ENCODE data around the gene FGF6.

Gene FGF6

GRCh38 chr12:4443616-4444015 is 2.0 kb downstream of the FGF6 start:
- TF ChIP-seq, protein P1, sequence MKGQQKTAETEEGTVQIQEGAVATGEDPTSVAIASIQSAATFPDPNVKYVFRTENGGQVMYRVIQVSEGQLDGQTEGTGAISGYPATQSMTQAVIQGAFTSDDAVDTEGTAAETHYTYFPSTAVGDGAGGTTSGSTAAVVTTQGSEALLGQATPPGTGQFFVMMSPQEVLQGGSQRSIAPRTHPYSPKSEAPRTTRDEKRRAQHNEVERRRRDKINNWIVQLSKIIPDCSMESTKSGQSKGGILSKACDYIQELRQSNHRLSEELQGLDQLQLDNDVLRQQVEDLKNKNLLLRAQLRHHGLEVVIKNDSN (IDR thresholded peaks at IDR 0.05) = no peak
- TF ChIP-seq TAF1 (IDR thresholded peaks at IDR 0.05; ENCODE audit: low read depth) (no peak), EP300 (IDR thresholded peaks at IDR 0.05; ENCODE audit: borderline replicate concordance) (no peak), TEAD4 (IDR thresholded peaks at IDR 0.05) (no peak), YY1 (IDR thresholded peaks at IDR 0.05; ENCODE audit: low read depth) (no peak), TCF12 (IDR thresholded peaks at IDR 0.05; ENCODE audit: low read depth) (no peak)

GRCh38 chr12:4441355-4442335 is 4.0 kb downstream of the FGF6 start:
- TF ChIP-seq CREB1 (IDR thresholded peaks at IDR 0.05; ENCODE audit: low read depth) (no peak), EP300 (IDR thresholded peaks at IDR 0.05; ENCODE audit: borderline replicate concordance) (no peak), TAF1 (IDR thresholded peaks at IDR 0.05; ENCODE audit: low read depth) (no peak), RAD21 (IDR thresholded peaks at IDR 0.05; ENCODE audit: low read depth) (no peak), NFIC (IDR thresholded peaks at IDR 0.05) (no peak), TCF12 (IDR thresholded peaks at IDR 0.05; ENCODE audit: low read depth) (no peak), YY1 (IDR thresholded peaks at IDR 0.05; ENCODE audit: low read depth) (no peak), ZBTB7A (IDR thresholded peaks at IDR 0.05; ENCODE audit: low read depth) (no peak), EGR1 (IDR thresholded peaks at IDR 0.05) (no peak), CEBPB (IDR thresholded peaks at IDR 0.05) (no peak), TEAD4 (IDR thresholded peaks at IDR 0.05) (no peak), FOXM1 (IDR thresholded peaks at IDR 0.05; ENCODE audit: borderline replicate concordance, low read depth) (no peak)
- TF ChIP-seq, protein P1 (IDR thresholded peaks at IDR 0.05) = no peak
- TF ChIP-seq, protein P2, sequence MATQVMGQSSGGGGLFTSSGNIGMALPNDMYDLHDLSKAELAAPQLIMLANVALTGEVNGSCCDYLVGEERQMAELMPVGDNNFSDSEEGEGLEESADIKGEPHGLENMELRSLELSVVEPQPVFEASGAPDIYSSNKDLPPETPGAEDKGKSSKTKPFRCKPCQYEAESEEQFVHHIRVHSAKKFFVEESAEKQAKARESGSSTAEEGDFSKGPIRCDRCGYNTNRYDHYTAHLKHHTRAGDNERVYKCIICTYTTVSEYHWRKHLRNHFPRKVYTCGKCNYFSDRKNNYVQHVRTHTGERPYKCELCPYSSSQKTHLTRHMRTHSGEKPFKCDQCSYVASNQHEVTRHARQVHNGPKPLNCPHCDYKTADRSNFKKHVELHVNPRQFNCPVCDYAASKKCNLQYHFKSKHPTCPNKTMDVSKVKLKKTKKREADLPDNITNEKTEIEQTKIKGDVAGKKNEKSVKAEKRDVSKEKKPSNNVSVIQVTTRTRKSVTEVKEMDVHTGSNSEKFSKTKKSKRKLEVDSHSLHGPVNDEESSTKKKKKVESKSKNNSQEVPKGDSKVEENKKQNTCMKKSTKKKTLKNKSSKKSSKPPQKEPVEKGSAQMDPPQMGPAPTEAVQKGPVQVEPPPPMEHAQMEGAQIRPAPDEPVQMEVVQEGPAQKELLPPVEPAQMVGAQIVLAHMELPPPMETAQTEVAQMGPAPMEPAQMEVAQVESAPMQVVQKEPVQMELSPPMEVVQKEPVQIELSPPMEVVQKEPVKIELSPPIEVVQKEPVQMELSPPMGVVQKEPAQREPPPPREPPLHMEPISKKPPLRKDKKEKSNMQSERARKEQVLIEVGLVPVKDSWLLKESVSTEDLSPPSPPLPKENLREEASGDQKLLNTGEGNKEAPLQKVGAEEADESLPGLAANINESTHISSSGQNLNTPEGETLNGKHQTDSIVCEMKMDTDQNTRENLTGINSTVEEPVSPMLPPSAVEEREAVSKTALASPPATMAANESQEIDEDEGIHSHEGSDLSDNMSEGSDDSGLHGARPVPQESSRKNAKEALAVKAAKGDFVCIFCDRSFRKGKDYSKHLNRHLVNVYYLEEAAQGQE (IDR thresholded peaks at IDR 0.05; ENCODE audit: low read depth) = no peak
- TF ChIP-seq, protein P3, sequence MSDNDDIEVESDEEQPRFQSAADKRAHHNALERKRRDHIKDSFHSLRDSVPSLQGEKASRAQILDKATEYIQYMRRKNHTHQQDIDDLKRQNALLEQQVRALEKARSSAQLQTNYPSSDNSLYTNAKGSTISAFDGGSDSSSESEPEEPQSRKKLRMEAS (IDR thresholded peaks at IDR 0.05) = no peak

- TF ChIP-seq TAF1 (IDR thresholded peaks at IDR 0.05; ENCODE audit: low read depth) = no peak
- TF ChIP-seq FOXM1 (IDR thresholded peaks at IDR 0.05; ENCODE audit: borderline replicate concordance, low read depth) = no peak
- TF ChIP-seq NFIC (IDR thresholded peaks at IDR 0.05) = no peak
- TF ChIP-seq EP300 (IDR thresholded peaks at IDR 0.05; ENCODE audit: borderline replicate concordance) = no peak
- no peak for TF ChIP-seq TEAD4 (IDR thresholded peaks at IDR 0.05)
- TF ChIP-seq ZBTB7A (IDR thresholded peaks at IDR 0.05; ENCODE audit: low read depth) = no peak
- TF ChIP-seq RAD21 (IDR thresholded peaks at IDR 0.05; ENCODE audit: low read depth) = no peak
- TF ChIP-seq CEBPB (IDR thresholded peaks at IDR 0.05) = no peak
- no peak for TF ChIP-seq TCF12 (IDR thresholded peaks at IDR 0.05; ENCODE audit: low read depth)
- no peak for TF ChIP-seq CREB1 (IDR thresholded peaks at IDR 0.05; ENCODE audit: low read depth)
- TF ChIP-seq, protein P1 (IDR thresholded peaks at IDR 0.05) = no peak
- TF ChIP-seq, protein P2 (IDR thresholded peaks at IDR 0.05; ENCODE audit: low read depth) = no peak
Measured at GRCh38 chr12:4440187-4440941, 5.3 kb downstream of the FGF6 start.

- TF ChIP-seq TEAD4 (IDR thresholded peaks at IDR 0.05) (no peak), EP300 (IDR thresholded peaks at IDR 0.05; ENCODE audit: borderline replicate concordance) (no peak), CREB1 (IDR thresholded peaks at IDR 0.05; ENCODE audit: low read depth) (no peak), NFIC (IDR thresholded peaks at IDR 0.05) (no peak), EGR1 (IDR thresholded peaks at IDR 0.05) (no peak)
- TF ChIP-seq, protein P1 (IDR thresholded peaks at IDR 0.05) = no peak
- TF ChIP-seq, protein P3 (IDR thresholded peaks at IDR 0.05) = no peak
Measured at GRCh38 chr12:4439736-4440135, 5.9 kb downstream of the FGF6 start.

All from Ishikawa (cell line).